Epithelial cell of proximal tubule (primary cell): ENCODE results near the gene H19. TPM values are rescaled to one million over a fixed set of nuclear protein-coding genes. Genes with fewer than 3 reads are reported as not detected.

Experiments
- DNase-seq: peaks from one replicate; pipeline ENCODE4 v3.0.0-alpha.2; 2011; ENCODE audit warnings: low read depth
- H3K4me3 ChIP-seq: 2 replicates; pipeline ENCODE4 v1.5.1; 2011; ENCODE audit warnings: low read depth, mild to moderate bottlenecking, low read length
- total RNA-seq: library from RNA; depleted of rRNA; stranded (reverse); fragments of >200 nt; gene quantifications from 2 replicates; pipeline ENCODE4 v1.2.3, GENCODE V29; 2015
- TF ChIP-seq, protein P1 (sequence below): conservative IDR thresholded peaks from 2 replicates; pipeline ENCODE4 v1.5.1; 2012; ENCODE audit warnings: low read depth, mild to moderate bottlenecking, low read length

Gene H19
- total RNA-seq, 1 donor from 2014 or later: 11.8 TPM

DNA sequence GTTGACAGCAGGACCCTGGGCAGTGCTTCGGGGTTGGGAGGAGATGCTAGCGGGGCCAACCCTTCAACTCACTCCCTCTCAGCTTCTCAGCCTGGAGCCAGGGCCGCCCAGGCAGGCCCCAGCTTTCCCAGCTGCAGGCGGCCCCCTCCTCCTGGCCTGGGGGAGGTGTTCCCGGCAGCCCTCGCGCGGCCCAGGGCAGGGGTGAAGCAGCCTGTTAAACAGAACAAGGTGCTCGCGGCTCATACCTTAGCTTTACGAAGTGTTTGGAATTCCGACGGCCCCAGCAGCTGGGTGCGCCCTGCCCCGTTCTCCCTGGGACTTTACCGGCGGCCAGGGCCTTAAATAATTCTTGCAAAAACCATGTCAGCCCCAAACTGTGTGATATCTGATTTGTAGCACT lies 33.3 kb downstream of the H19 start:
- DNase-seq: no peak
- TF ChIP-seq, protein P1, sequence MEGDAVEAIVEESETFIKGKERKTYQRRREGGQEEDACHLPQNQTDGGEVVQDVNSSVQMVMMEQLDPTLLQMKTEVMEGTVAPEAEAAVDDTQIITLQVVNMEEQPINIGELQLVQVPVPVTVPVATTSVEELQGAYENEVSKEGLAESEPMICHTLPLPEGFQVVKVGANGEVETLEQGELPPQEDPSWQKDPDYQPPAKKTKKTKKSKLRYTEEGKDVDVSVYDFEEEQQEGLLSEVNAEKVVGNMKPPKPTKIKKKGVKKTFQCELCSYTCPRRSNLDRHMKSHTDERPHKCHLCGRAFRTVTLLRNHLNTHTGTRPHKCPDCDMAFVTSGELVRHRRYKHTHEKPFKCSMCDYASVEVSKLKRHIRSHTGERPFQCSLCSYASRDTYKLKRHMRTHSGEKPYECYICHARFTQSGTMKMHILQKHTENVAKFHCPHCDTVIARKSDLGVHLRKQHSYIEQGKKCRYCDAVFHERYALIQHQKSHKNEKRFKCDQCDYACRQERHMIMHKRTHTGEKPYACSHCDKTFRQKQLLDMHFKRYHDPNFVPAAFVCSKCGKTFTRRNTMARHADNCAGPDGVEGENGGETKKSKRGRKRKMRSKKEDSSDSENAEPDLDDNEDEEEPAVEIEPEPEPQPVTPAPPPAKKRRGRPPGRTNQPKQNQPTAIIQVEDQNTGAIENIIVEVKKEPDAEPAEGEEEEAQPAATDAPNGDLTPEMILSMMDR: no peak
- no peak overlapping the region for H3K4me3 ChIP-seq

DNA sequence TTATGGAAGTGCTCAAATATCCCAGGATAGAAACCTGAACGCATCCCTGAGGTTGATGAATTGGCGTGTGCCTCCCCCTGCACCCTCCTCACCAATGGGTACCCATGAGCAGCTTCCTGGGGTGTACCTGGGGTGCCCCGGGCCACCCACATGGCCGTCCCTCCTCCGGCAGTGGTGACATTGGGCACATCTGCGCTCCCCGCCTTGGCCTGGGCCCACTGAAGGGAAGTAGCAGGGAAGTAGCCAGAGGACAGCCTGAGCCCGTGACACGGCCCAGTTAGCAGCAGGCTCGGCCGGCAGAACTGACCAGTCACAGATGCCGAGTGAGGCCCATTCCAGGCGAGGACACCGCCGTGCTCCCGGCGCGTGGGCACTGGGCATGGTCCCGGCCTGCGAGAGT lies 33.8 kb downstream of the H19 start:
- TF ChIP-seq, protein P1: no peak
- no peak overlapping the region for H3K4me3 ChIP-seq
- DNase-seq: no peak

DNA sequence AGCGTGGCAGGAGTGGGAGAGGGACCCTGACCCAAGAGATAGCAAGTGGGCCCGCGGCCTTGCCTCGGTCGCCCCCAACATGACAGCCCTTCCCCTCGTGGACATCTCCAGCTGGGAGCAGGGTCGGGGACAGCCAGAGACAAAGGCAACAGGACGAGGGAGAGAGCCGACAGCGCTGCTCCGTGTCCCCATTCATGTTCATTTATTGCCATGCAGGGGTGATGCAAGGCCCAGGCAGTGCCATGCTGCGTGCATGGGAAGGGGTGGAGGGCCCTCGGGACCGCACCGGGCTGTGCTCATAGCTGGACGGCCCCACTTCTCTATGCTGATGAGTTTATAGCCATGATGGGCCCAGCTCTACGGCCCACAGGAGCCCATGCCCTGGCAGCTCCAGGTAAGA lies 37.9 kb downstream of the H19 start:
- DNase-seq: no peak
- H3K4me3 ChIP-seq: no peak overlapping the region
- TF ChIP-seq, protein P1: no peak

DNA sequence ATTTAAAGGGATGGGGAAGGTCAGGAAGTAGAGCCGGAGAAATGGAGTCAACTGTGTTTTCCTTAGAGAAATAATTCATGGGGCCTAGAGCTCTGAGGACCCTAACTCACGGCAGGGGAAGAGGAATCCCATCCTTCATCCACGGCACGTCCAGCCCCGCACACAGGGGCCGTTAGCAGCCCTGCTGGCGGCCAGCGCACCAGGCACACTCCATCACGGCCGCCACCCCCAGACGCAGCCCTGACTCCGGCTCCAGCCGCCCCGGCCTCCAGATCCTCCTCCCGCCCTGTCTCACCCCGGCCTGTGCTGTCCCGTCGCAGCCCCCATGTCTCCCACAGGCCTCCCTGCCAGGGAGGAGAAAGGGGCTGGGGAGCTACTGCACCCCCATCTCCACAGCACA lies 39.3 kb downstream of the H19 start:
- DNase-seq: no peak
- no peak overlapping the region for H3K4me3 ChIP-seq
- TF ChIP-seq, protein P1: no peak

DNA sequence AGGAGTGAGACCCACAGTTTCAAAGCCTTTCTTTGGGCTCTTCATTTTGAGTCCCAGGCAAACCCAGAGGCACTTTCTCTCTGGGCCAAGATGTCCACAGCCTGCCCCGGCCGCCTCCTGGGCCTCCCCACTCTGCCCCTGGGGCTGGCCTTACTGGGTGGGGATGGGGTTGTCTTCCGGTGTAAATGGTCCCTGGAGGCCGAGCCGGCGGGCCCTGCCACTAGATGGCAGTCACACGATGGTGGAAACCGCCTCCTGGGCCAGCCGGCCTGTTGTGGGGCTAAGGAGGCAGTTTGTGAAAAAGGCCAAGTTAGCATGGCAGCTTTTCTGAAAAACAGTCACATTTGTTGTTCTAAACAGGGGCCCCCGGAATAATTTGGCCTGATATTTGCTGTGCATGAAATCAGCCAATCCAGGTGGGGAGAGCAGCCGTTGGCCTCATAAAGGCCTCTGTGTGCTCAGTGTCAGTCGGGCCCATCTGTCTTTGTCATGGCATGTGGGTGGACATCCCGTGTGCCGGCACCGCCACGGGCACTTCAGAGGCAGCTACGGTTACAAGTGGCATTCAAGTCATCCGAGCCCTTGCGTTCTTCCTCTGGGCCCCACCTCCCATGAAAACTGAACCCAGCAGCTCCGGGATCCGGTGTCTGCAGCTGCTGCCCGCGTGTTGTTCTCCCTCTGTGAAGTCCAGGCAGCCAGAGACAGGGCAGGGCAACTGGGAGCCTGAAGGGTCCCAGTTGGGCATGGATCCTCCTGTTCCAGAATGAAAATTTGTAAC lies 44.0 kb downstream of the H19 start:
- TF ChIP-seq, protein P1: no peak
- H3K4me3 ChIP-seq: no peak overlapping the region
- DNase-seq: no peak

DNA sequence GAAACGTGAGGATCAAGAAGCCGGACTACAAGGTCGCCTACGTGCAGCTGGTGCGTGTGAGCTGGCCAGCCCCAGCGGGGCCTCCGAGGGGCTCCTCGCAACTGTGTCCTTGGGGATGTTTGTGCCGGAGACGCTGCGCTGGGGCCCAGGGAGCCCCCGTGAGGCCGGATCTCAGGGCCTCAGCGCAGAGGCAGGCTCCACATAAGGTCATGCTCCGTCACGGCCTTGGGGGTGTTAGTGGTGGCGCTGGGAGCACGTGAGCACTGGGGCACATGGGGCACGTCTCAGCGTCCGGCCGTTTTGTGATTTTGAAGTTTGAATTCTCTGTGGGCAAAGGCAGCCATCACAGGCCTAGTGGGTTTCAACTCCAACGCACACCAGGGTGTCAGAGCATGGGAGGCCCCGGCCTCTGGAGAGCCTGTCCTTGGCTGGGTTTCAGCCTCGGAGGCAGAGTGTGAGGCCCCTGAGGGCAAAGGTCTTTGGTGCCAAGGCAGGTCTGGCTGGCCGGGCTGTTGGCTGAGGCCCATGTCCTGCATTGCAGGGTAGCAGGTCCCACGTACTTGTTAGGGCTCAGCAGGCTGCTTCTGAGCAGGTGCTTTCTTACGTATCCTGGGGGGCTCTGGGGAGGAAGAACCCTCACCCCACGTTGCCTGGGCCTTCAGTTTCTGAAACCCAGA lies 44.7 kb downstream of the H19 start:
- TF ChIP-seq, protein P1: no peak
- H3K4me3 ChIP-seq: no peak overlapping the region
- no peak for DNase-seq
